HG03378 (cell line): ENCODE data around the gene PARK7.

Experiments used
- ATAC-seq: cut with Tn5 transposase; IDR thresholded peaks from one replicate; pipeline ENCODE4 v1.9.1; 2021; ENCODE audit warnings: mild to moderate bottlenecking, moderate library complexity; ENCODE audit not compliant: unreplicated experiment

PARK7 gene

DNA sequence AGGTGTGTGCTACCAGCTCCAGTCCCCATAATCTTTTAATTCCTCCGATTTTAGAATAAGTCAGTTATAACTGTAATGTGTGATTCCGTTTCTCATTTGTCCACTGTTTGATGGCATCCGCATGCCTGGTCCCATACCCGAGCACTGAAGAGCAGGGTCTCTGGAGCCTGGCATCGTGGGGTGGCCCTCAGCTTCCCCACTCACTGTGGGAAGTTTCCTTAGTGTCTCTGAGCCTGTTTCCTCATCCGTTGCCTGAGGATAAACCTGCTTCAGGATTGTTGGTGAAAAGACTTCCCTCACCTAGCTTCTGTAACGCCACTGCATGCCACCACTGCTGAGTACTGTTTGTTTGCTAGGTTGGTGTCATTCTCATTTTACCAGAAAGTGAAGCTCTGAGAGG lies 19.5 kb downstream of the PARK7 start:
- ATAC-seq: no peak

DNA sequence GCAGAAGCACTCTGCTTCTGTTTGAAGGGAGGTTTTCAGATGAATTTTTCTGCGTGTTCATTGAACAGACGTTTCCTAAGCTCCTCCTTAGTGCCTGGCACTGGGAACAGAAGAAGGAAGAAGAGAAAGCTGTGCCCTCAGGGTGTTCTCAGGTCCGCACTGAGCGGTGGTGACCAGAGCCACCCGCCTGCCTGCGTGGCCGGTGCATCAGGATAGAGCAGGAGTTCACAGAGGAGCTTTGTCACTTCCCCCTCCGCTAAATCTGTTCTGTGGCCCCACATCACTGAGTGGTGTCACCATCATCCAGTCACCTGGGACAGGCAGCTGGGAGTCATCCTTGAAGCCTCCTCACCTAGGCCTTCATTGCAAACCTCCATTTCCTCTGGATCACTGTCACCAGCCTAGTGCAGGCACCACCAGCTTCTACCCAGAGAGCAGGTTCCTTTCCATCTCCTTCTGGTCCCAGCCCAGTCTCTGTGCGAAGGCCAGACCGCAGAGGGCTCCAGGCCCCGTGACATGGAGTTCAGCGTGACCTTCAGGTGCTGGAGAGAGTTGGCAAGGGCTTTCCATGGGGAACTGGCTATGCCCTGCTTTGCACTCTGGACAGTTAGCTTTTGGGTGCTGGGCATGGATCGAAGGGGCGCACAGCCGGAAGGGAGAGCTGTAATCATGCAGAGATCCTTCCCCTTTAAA lies 21.7 kb downstream of the PARK7 start:
- ATAC-seq: no peak

- ATAC-seq: no peak
Observed at GRCh38 chr1:7984811-7985210, 23.3 kb downstream of the PARK7 start.

DNA sequence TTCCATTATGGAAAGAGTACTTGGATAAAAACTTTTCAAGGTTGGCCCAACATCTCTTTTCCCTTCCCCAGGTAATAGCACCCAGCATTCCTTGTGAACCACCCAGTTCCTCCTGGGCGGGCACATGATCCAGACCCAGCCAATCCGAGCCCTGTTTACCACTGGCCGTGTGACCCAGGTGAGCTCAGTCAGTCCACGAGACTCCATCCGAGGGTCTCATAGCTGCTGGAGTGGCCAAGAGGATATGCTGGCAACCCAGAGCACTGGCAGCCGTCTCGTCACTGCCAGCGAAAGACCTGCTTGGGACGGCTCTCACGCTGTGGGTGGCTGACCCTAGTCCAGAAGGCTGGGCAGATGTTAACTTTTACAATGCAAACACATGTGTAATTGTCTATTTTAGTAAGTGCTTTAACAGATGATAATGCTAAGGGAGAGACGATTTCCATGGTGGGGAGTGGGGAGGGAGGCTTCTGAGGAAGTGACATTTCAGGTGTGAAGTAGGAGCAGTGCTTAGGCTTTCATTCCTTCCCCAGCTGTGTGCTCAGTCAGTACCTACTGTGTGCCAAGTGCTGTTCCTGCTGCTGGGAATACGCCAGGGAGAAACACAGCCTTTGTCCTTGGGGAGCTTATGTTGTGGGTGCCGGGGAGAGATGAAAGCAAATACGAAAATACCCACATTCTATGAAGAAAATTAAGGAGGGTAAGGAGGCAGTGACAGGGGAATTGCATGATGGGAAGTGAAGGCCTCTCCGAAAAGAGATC lies 24.5 kb downstream of the PARK7 start:
- no peak for ATAC-seq

DNA sequence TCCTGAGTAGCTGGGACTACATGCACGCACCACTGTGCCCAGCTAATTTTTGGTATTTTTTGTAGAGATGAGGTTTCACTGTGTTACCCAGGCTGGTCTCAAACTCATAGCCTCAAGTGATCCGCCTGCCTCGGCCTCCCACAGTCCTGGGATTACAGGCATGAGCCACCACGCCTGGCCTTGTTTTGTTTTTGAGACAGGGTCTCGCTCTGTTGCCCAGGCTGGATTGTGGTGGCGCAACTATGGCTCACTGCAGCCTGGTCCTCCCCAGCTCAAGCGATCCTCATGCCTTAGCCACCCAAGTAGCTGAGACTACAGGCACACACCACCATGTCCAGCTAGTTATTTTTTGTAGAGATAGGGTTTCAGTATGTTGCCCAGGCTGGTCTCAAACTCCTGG lies 26.0 kb downstream of the PARK7 start:
- ATAC-seq: no peak

- no peak for ATAC-seq
Observed at GRCh38 chr1:7988576-7988975, 27.1 kb downstream of the PARK7 start.

DNA sequence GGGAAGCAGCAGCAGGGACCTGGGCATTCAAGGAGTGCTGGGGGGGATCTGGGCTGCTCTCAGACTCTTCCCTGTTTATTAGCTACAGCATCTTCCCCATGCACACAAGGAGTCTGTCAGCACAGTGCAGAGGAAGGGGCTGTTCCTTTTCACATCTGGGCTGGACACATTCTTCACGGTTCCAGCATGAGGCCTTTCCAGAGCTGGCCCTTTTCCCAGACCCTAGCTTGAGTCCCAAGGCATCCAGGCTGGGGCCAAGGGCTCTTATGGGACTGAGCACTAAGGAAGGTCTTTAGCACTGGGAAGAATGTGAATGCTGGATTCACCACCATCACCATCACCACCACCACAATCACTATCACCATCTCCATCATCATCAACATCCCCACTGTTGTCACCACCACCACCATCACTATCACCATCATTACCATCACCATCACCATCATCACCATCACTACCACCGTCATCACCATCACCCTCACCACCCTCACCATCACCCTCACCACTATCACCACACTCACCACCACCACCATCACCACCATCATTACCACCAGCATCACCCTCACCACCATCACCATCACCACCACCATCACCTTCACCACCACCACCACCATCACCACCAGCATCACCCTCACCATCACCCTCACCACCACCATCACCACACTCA lies 28.4 kb downstream of the PARK7 start:
- ATAC-seq: no peak

- ATAC-seq: no peak
Observed at GRCh38 chr1:7991504-7992440, 30.3 kb downstream of the PARK7 start.

DNA sequence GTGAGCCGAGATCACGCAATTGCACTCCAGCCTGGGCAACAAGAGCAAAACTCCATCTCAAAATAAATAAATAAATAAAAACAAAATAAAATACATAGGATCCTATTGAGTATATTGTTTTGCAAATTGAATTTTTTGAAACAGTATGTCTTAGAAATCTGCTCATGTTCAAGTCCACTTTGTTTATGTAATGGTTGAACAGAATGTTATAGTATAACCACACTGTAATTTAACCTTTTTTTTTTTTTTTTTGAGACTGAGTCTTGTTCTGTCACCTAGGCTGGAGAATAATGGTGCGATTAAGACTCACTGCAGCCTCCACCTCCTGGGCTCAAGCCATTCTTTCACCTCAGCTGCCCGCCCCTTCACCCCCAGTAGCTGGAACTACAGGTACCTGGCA lies 31.4 kb downstream of the PARK7 start:
- no peak for ATAC-seq

- peak; percentile 79 for ATAC-seq
Observed at GRCh38 chr1:7993593-7994479, 32.3 kb downstream of the PARK7 start.

DNA sequence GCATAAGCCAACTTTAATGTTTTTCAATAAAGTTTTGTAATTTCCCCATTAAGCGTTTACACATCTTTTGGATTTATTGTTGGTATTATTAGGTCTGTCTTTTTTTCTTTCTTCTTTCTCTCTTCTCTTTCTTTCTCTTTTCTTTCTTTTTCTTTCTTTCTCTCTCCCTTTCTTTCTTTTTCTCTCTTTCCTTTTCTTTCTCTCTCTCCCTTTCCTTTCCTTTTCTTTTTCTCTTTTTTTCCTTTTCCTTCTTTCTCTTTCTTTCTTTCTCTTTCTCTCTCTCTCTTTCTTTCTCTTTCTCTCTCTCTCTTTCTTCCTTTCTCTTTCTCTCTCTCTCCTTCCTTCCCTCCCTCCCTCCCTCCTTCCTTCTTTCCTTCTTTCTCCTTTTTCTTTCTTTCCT lies 33.3 kb downstream of the PARK7 start:
- ATAC-seq: no peak

DNA sequence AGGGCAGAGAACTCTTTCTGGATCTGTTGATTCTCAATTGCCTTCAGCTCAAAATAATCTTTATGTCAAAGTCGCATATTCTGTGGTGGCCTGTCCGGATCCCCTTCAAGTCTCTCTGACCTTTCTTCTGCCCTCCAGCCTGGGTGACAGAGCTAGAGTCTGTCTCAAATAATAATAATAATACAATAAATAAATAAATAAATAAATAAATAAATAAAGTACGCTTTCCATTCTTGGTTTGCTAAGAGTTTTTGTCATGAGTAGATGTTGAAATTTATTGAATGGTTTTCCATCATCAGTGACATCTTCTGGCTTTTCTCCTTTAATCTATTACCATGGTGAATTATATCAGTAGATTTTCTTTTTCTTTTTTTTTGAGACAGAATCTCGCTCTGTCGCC lies 33.9 kb downstream of the PARK7 start:
- no peak for ATAC-seq

DNA sequence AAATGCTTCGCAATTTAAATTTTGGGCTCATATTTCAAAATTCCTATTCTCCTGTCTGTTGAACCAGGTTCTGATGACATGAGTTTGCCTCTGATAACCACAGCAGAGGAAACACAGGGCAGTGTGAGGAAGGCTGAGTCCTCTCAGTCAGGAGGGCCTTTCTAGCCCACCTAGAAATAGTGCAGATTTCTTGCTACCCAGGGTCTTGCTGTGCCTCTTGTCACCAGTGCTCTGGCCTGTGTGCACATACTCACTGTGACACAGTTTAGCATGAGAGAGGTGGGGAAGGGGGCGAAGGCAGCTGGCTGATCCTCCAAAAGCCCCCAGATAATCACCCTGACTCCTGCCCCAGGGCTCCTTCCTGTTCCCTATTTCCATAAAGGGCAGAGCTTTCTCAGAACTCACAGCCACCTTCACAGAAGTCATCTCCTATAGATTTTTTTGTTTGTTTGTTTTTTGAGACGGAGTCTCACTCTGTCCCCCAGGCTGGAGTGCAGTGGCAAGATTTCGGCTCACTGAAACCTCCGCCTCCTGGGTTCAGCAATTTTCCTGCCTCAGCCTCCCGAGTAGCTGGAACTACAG lies 40.9 kb downstream of the PARK7 start:
- ATAC-seq: no peak

DNA sequence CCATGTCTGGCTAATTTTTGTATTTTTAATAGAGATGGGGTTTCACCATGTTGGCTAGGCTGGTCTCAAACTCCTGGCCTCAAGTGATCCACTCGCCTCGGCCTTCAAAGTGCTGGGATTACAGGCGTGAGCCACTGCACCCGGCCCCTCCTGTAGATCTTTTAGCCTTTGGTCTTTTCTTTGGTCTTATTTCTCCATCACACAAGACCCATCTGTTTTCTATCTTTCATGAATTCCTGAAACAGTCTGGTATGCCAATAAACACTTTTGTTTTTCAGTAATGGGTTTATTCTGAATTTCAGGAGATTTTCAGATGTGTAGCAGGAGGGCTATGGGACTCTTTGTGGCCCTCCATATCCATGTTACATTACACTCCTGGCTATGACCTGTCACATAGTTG lies 41.4 kb downstream of the PARK7 start:
- ATAC-seq: no peak

GRCh38 chr1:8003438-8004112 lies 42.1 kb downstream of the PARK7 start:
- ATAC-seq: no peak

DNA sequence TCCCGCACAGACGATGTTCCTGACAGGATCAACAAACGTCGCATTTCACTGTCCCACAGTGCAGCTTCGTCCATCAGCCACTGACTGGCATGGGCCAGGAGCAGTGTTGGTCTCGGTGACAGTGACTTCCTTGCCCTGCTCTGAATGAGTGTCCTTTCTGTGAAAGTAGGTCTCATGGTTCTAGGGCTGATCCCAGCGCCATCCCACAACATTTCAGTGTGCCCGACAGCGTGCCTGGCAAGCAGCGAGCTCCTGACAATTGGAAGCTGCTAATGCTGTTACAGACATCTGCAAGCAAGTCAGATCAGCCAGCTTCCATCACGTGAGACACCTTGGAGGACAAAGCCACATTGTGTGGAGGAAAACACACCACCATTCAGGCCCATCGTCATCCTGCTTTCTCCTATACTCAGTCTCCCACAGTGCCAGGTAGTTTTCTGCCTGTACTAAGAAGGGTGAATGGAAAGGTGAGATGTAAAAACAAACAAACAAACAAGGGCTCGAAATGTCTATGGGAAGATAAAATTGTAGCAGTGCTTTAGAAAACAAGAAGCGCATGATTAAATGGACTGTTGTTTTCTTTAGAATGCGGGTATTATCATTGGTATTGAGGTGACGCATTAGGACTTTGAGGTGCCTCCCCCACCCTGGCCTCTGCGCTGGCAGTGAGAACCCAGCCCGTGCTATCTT lies 42.7 kb downstream of the PARK7 start:
- no peak for ATAC-seq

DNA sequence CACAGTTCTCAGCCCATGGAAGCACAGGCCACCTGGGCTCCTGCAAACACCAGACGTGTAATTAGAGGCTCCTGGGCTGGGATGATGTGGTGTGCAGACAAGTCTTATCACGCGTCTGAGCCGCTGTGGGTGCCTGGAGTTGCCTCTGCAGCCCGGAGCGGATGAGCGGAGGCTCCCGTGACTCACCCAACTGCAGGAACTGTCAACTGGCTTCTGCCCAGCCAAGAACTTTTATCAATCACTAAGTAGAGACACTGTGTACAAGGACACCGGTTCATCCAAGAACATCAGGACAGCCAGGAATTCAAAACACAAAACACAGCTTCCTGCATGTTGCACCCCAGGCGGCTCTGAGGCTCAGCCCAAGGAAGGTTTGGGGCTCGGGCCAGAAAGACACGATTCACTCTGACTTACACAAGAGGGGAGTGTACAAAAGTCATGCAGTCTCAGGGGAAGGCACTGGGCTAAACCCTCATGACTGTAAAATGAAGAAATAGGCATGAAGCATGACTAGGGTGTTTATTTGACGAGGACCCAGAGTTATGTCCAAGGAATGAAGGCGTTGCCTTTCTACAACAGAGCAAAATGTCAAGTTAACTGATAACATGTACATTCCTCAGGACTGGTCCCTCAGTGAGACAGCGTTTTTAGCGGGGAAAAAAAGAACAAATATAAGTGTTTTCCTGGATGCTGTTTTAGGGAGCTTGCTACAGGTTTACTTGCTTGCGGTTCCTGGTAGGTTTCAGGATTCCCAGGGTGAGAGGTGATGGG lies 43.5 kb downstream of the PARK7 start:
- ATAC-seq: no peak
